Skeletal muscle satellite cell (primary cell): Measurements from ENCODE around the gene SELENON. TPM values are rescaled to one million over a fixed set of nuclear protein-coding genes. Genes with fewer than 3 reads are reported as not detected.
A peak's percentile ranks its signal among the peaks of the same experiment; 100 is the strongest.

Experiments used
- H3K27me3 ChIP-seq: 2 replicates; pipeline ENCODE4 v1.7.0; 2013; ENCODE audit warnings: low read length; ENCODE audit not compliant: control insufficient read depth, insufficient read depth
- H3K36me3 ChIP-seq: 2 replicates; pipeline ENCODE4 v1.7.0; 2013; ENCODE audit warnings: mild to moderate bottlenecking, control low read depth, low read length; ENCODE audit not compliant: insufficient read depth
- H3K4me1 ChIP-seq: 2 replicates; pipeline ENCODE4 v1.7.0; 2013; ENCODE audit warnings: low read length; ENCODE audit not compliant: control insufficient read depth, insufficient read depth
- H3K4me2 ChIP-seq: 2 replicates; pipeline ENCODE4 v1.7.0; 2013; ENCODE audit warnings: mild to moderate bottlenecking, low read length
- H3K4me3 ChIP-seq: 2 replicates; pipeline ENCODE4 v1.7.0; 2013; ENCODE audit warnings: low read length
- H3K9ac ChIP-seq: 2 replicates; pipeline ENCODE4 v1.7.0; 2013; ENCODE audit warnings: mild to moderate bottlenecking, low read depth, low read length, moderate library complexity
- H3K9me3 ChIP-seq: replicated peaks from 2 replicates; pipeline ENCODE4 v1.7.0; 2013; ENCODE audit warnings: mild to moderate bottlenecking, control low read depth, low read length
- total RNA-seq: library from RNA; depleted of rRNA; stranded (reverse); fragments of >200 nt; gene quantifications from 2 replicates; pipeline ENCODE4 v1.2.3, GENCODE V29; 2012; rRNA removed

SELENON gene, protein sequence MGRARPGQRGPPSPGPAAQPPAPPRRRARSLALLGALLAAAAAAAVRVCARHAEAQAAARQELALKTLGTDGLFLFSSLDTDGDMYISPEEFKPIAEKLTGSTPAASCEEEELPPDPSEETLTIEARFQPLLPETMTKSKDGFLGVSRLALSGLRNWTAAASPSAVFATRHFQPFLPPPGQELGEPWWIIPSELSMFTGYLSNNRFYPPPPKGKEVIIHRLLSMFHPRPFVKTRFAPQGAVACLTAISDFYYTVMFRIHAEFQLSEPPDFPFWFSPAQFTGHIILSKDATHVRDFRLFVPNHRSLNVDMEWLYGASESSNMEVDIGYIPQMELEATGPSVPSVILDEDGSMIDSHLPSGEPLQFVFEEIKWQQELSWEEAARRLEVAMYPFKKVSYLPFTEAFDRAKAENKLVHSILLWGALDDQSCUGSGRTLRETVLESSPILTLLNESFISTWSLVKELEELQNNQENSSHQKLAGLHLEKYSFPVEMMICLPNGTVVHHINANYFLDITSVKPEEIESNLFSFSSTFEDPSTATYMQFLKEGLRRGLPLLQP
- total RNA-seq, result 24.8 and 34.9 TPM in 2 replicates

GRCh38 chr1:25799935-25800702 is at the start of gene SELENON:
SELENON (plus strand) TSS chr1:25800193; CDS start chr1:25800231, 38 bp downstream.
- Histone ChIP-seq H3K9me3 (no peaks in the 10 kb centered on the region), H3K4me1 (peaks cover 19% of the 10 kb centered on the region), H3K9ac (peak within 1 kb of the TSS; percentile 84), H3K36me3 (no peaks in the 10 kb centered on the region), H3K4me3 (peak within 1 kb of the TSS; percentile 83), H3K4me2 (peak within 1 kb of the TSS; percentile 99), H3K27me3 (peaks cover 6% of the 10 kb centered on the region)

DNA sequence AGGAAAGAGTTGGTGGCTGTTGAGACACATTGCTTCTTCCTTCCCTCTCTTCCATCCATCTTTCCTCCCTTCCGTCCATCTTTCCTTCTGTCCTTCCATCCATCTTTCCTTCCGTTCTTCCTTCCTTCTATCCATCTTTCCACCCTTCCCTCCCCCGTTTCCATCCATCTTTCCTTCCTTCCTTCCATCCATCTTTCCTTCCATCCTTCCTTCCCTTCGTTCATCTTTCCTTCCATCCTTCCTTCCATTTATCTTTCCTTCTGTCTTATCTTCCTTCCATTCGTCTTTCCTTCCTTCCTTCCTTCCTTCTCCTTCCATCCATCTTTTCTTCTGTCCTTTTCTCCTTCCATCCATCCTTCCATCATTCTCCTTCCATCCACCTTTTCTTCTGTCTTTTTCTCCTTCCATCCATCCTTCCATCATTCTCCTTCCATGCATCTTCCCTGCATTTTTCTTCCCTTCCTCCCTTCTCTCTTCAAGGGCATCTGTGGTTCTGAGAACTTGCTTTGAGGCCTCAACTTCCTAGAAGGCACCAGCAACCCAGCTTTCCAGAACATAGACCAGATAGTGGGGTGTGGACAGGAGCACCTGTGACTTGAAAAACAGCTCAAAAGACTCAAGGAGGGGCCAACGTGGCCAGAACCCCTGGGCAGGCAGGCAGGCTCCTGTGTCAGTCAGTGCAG is 48.9 kb upstream of the SELENON start:
- no peak overlapping the region for H3K4me2 ChIP-seq
- no peaks in the 10 kb centered on the region for H3K36me3 ChIP-seq
- no peaks in the 10 kb centered on the region for H3K9me3 ChIP-seq
- H3K9ac ChIP-seq, result no peak overlapping the region
- peaks cover 72% of the 10 kb centered on the region for H3K27me3 ChIP-seq
- H3K4me3 ChIP-seq, result no peak overlapping the region
- H3K4me1 ChIP-seq, result no peaks in the 10 kb centered on the region

DNA sequence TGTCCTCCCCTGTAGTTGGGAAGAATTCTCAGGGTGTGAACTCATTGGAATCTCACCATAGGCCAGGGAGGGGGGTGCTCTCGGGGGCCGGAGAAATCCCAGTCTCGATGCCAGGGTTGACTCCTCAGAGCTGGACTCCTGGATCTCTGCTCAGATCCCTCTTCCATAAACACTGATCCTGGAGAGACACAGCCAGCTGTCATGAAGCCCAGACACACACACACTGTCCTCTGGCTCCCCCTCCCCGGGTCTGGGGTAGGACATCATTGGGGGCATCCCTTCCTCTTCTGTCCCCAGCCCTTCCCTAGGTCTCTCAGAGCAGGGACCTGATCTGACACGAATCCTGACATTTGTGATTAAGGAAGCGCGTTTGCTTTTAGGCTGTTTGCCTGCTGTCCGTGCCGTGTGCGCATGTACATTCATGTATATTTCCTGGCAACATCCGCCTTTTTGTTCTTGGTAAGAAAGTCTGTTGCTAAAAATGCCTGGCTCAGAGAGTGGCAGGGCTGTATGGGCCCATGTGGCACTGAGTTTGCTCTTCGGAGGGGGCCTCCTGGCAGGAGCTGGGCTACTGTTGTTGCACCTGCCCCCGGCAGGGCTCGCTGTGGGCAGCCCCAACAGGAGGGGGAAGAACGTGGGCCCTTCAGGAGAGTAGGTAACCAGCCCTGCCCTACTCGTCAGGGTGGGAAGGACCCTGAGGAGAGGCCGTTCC is 45.4 kb upstream of the SELENON start:
- no peaks in the 10 kb centered on the region for H3K4me1 ChIP-seq
- no peak overlapping the region for H3K4me3 ChIP-seq
- no peaks in the 10 kb centered on the region for H3K9me3 ChIP-seq
- H3K4me2 ChIP-seq, result no peak overlapping the region
- peaks cover 85% of the 10 kb centered on the region for H3K27me3 ChIP-seq
- no peaks in the 10 kb centered on the region for H3K36me3 ChIP-seq
- no peak overlapping the region for H3K9ac ChIP-seq

DNA sequence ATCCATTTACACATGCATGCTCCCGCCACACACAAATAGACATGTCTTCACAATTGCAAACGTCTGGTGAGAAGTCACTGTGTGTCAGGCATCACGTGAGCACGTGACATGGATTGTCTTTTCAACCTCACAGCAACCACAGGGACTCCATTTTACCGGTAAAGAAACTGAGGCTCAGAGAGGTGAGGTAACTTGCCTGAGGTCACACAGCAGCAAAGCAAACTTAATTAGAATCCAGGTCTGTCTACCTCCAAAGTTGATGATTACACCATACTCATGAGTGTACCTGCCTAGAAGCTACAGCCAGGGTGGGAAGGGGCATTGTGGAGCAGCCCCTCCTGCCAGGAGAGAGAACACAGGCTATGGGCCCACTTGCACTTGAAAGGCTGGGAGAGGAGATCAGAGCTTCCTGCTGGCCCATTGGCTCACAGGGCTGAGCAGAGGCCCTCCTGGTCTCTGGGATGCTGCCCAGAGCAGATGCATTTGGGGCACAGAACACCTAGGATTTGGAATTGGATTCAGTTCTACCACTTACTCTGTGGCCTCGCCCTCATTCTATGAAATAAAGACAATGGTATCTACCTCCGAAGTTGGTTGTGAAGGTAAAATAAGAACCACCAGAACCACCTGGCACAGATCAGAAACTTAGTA is 44.4 kb upstream of the SELENON start:
- Histone ChIP-seq H3K36me3 (no peaks in the 10 kb centered on the region), H3K9me3 (no peaks in the 10 kb centered on the region), H3K27me3 (peaks cover 85% of the 10 kb centered on the region), H3K4me1 (no peaks in the 10 kb centered on the region), H3K4me2 (no peak overlapping the region), H3K4me3 (no peak overlapping the region), H3K9ac (no peak overlapping the region)

- no peak overlapping the region for H3K4me2 ChIP-seq
- no peak overlapping the region for H3K4me3 ChIP-seq
- H3K36me3 ChIP-seq, result no peaks in the 10 kb centered on the region
- no peaks in the 10 kb centered on the region for H3K9me3 ChIP-seq
- peaks cover 82% of the 10 kb centered on the region for H3K27me3 ChIP-seq
- no peaks in the 10 kb centered on the region for H3K4me1 ChIP-seq
- H3K9ac ChIP-seq, result no peak overlapping the region
These were observed 43.8 kb upstream of the SELENON start for GRCh38 chr1:25756215-25756614.

DNA sequence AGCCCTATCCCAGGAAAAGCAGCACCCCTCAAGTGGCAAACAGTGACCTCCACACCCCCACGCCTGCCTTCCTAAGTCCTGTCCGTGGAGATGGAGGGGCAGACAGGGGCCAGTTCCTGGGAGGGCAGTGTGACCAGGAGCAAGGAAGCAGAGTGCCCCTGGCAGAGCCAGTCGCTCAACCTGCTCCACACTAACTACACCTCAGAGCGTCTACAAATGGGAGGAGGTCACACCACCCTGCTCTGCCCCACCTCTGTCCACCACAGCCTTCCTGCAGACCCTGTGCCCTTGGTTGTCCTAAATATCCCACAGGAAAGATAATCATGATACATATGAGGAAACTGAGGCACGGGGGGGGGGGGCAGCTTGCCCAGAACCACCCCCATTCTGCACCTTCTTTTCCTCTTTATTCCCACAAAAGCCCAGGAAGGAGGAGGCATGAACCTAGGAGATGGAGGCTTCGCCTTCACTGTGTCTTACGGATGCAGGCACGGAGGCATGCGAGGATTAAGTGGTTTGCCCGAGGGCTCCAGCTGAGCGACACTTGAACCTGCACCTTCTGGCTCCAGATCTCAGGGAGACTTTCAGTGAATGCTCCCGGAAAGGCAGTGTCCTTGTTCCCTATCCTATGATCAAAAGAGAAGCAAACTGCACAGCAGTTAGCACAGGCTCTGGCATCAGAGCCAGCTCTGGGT is 42.7 kb upstream of the SELENON start:
- Histone ChIP-seq H3K9me3 (no peaks in the 10 kb centered on the region), H3K4me1 (no peaks in the 10 kb centered on the region), H3K27me3 (peaks cover 76% of the 10 kb centered on the region), H3K4me2 (no peak overlapping the region), H3K4me3 (no peak overlapping the region), H3K9ac (no peak overlapping the region), H3K36me3 (no peaks in the 10 kb centered on the region)

DNA sequence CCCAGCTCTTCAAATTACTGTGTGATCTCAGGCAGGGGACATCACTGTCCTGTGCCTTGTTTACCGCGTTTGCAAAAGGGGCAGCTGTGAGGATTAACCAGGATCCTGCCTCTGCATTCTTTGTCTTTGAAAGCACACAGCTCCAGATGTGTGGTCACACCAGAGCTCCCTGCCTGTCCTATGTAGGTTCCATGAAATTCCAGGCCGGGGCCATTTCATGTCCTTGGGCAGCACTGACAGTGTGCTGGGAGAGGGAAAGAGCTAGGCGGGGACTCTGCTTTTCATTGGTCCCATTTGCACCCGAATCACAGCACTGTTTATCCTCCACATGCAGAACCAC is 42.2 kb upstream of the SELENON start:
- no peak overlapping the region for H3K9ac ChIP-seq
- no peaks in the 10 kb centered on the region for H3K9me3 ChIP-seq
- no peak overlapping the region for H3K4me2 ChIP-seq
- H3K4me3 ChIP-seq, result no peak overlapping the region
- H3K4me1 ChIP-seq, result no peaks in the 10 kb centered on the region
- peaks cover 75% of the 10 kb centered on the region for H3K27me3 ChIP-seq
- H3K36me3 ChIP-seq, result no peaks in the 10 kb centered on the region

GRCh38 chr1:25758466-25759070 is 41.4 kb upstream of the SELENON start:
- no peak overlapping the region for H3K9ac ChIP-seq
- H3K4me3 ChIP-seq, result no peak overlapping the region
- no peaks in the 10 kb centered on the region for H3K36me3 ChIP-seq
- H3K27me3 ChIP-seq, result peaks cover 69% of the 10 kb centered on the region
- no peaks in the 10 kb centered on the region for H3K9me3 ChIP-seq
- H3K4me2 ChIP-seq, result no peak overlapping the region
- H3K4me1 ChIP-seq, result no peaks in the 10 kb centered on the region

DNA sequence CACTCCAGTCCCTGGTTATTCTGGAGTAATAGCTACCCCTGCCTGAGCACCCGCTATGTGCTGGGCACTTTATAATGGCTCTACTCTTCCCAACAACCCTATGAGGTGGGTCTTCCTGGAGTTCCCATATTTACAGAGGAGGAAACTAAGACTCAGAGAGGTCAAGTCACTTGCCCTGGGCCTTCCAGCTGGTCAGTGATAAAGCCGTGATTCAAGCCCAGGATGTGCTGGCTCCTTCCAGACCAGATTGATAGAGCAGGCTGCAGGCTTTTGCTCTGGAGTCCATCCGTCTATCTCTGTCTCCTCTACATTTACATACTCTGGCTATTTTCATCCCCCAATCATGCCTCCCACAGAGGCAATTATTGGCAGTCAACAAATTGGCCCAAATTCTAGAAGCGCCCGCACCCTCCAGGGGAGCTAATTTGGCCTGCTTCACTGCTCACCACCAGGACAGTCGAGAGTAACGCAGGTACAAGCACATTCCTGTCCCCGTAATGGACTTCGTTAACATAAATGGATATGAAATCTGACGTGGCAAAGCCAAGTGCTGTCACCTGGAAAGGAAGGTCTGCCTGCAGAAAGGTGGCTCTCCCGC is 39.8 kb upstream of the SELENON start:
- Histone ChIP-seq H3K9me3 (no peaks in the 10 kb centered on the region), H3K36me3 (no peaks in the 10 kb centered on the region), H3K4me2 (no peak overlapping the region), H3K27me3 (peaks cover 52% of the 10 kb centered on the region), H3K9ac (no peak overlapping the region), H3K4me3 (no peak overlapping the region), H3K4me1 (no peaks in the 10 kb centered on the region)

DNA sequence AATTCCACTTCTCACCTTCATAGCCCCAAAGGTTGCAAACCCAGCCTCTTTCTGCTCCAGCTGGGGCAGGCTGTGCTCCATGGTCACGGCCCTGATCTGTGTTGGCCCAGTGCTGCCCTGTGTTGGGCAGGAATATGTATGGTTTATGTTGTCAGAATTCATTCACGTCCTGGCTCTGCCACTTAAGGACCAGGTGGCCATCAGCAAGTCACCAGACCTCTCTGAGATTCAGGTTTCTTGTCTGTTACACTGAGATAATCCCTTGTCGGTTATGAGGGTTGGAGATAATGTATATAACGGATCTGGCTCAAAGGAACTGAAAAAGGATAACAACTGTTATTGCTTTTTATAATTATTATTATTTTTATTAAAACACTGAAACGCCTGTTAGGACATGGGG is 39.1 kb upstream of the SELENON start:
- Histone ChIP-seq H3K36me3 (no peaks in the 10 kb centered on the region), H3K4me1 (no peaks in the 10 kb centered on the region), H3K4me3 (no peak overlapping the region), H3K9me3 (no peaks in the 10 kb centered on the region), H3K27me3 (peaks cover 46% of the 10 kb centered on the region), H3K9ac (no peak overlapping the region), H3K4me2 (no peak overlapping the region)
